SK-N-MC (cell line): ENCODE measurements around the gene LUM.

Experiments used
- EZH2 ChIP-seq: fragments of 200-600 bp; sonication (generic); IDR thresholded peaks from one replicate; pipeline ENCODE4 v1.6.1; 2017; ENCODE audit warnings: antibody characterized with exemption
- FOXP2 ChIP-seq: optimal IDR thresholded peaks from 2 replicates; pipeline ENCODE3; 2011; ENCODE audit warnings: mild to moderate bottlenecking, moderate library complexity; ENCODE audit not compliant: insufficient read depth; ENCODE audit errors: extremely low read length, control extremely low read depth
- POLR2AphosphoS5 ChIP-seq: IDR thresholded peaks from 2 replicates; pipeline ENCODE4 v1.6.1; 2012; ENCODE audit warnings: mild to moderate bottlenecking, low read depth, low read length, borderline replicate concordance

DNA sequence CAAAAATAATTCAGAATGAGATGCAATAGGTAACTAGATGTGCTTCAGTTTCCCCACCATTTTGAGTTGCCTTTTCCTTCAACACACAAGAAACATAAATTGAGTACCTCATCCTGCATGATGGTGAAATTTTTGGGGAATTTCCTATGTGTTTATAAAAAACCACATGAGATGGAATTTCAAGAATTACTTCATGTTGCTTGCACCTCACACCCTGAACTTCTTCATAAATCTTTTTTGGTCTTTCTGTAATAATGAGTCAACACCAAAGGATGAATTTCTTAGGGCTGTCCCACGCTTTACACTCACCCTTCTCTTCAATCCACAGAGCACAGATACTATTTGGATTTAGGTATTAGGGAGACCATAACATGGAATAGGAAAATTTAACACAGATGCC is 22.6 kb upstream of the LUM start:
- TF ChIP-seq POLR2AphosphoS5 (no peak), EZH2 (no peak), FOXP2 (no peak)
